GM19193 (cell line): Measurements from ENCODE around the gene SLC25A21.

Experiments used
- POLR2A ChIP-seq: IDR thresholded peaks from 4 replicates; pipeline ENCODE4 v1.6.1; 2011; ENCODE audit not compliant: insufficient read depth, insufficient read length; ENCODE audit errors: extremely low read depth

The SLC25A21 gene

GRCh38 chr14:36781897-36782296 is 390.5 kb downstream of the SLC25A21 start:
- no peak for TF ChIP-seq POLR2A

- TF ChIP-seq POLR2A, result no peak
Observed at GRCh38 chr14:36773558-36773957, 398.8 kb downstream of the SLC25A21 start.

DNA sequence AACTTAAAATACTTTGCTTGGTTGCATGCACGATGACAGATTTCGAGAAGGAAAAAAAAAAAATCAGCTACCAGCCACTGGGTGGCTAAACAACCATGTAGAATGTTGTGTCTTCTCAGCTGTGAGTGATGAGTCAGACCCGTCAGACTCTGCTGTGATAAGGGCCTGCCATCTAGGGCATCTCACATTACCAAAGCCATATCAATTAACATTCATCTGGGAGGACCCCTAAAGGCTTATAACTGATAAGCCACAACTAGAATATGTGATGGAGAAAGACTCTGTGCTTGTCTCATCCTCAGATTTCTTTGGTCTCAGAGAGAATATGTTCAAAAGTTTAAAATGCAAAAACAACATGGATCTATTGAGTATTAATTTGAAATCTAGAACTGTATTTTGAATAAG is 399.3 kb downstream of the SLC25A21 start:
- no peak for TF ChIP-seq POLR2A

- TF ChIP-seq POLR2A, result no peak
Observed at GRCh38 chr14:36771028-36771640, 401.3 kb downstream of the SLC25A21 start.

DNA sequence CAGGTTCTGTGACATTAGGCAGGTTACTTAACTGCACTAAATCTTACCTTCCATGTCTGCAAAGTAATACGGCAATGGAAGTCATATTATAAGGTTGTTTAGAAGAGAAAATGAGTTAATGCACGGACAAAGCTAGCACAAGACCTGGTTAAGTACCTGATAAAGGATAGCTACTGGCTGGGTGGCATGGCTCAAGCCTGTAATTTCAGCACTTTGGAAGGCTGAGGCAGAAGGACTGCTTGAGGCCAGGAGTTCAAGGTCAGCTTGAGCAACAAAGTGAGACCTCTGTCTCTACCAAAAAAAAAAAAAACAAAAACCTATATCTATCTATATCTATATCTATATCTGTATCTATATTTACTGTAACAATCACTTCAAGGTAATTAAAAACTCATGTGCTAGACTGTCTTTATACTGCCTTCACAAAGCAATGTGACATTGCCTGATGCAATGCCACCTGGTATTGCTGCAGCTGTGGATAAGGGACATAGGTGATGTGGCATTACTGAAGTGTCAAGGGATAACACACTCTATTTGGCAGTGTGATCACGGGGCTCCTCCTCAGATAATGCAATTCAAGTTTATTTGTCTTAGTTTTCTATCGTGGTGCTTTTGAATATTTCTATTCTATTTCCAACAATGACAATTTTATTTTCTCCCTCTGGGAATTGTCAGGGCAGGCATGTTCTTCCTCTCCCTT is 403.6 kb downstream of the SLC25A21 start:
- no peak for TF ChIP-seq POLR2A

GRCh38 chr14:36767603-36768281 is 404.7 kb downstream of the SLC25A21 start:
- TF ChIP-seq POLR2A, result no peak

GRCh38 chr14:36766974-36767373 is 405.4 kb downstream of the SLC25A21 start:
- TF ChIP-seq POLR2A, result no peak

DNA sequence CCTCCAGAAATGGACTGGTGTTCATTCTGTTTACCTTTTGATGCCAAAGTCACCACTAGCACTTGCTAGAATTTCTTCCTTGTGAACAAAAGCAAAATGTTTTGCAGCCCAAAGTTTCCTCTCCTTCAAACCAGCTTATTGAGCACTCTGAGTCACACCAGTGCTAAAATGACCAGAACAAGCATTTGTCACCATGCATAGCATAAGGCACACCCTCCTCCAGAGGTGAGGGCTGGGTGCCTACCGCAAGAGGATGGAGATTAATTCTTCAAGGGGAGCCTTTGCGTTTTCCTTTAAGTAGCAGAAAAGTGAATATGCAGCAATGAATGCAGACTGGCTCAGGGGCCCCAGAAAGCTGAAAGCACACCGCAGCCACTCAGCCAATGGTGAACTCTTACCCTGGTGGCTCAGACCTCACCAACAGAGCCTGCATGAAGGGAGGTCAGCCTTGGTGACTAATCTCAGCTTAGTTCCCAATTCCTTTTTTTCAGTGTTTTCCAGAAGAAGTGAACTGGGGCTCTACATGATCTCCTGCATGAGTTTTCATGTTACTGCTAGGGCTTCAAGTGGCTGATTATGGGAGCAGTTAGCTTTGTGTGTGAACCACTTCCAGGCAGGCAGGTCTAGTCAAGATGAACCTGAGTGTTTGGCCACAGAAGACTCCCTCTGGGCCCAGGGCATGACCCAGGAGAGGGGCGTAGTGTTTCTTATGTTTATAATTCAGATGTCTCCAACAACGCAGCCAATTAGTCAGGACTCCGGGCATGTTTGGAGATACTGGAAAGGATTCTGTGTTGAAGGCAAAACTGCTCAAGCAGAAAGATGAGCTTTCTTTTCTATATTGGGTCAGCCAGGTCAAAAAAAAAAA is 414.4 kb downstream of the SLC25A21 start:
- no peak for TF ChIP-seq POLR2A

DNA sequence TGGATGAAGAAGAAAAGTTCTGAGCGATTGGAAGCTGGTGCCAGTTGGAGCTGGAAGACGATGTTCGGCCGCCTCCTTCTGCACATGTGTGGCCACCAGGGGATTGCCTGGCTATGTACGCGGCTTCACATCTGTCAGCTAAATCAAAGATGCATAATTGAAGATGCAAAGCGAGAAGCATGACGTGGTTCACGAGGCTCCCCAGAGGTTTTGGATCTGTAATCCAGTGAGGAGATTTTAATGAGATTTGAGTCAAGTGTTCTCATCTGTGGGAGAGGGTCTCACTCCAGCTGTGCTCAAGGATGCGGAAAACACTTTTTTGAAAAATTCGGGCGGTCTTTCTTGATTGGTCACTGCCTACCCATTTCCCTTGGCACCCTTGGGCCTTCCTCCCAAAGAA is 416.2 kb downstream of the SLC25A21 start:
- TF ChIP-seq POLR2A, result no peak

- TF ChIP-seq POLR2A, result no peak
Observed at GRCh38 chr14:36755756-36756155, 416.6 kb downstream of the SLC25A21 start.

DNA sequence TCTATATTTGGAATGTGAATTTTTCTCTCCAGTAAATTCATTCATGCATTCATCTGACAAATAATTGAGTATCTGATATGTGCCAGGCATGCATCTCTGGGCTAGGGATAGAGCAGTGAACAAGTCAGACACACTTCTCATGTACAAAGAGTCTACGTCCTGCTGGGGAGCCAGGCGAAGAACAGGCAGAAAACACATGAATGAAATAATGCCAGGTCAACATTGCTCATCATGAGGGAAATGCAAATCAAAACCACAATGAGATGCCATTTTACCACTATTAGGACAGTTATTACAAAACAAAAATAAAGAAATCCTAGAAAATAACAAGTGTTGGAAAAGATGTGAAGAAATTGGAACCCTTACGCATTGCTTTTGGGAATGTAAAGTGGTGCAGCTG is 420.5 kb downstream of the SLC25A21 start:
- TF ChIP-seq POLR2A, result no peak

GRCh38 chr14:36751106-36751505 is 421.3 kb downstream of the SLC25A21 start:
- no peak for TF ChIP-seq POLR2A

DNA sequence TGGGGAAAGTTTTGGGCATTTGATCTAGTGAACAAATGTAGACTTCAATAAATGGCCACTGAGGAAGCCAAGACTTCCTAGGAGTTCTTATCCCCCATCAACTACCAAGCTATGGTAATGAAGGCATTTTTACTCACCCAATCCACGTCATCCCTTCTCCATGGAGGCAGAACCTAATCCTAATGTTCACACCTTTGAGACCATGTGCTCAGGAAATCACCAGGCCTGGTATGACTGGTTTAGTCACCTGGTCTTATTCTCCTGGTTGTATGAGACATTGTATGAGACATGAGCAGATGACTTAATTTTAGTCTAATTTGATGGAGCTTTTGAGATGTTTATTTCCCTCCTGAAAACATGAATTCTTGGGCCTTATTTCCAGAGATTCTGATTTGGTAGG is 422.2 kb downstream of the SLC25A21 start:
- TF ChIP-seq POLR2A, result no peak

DNA sequence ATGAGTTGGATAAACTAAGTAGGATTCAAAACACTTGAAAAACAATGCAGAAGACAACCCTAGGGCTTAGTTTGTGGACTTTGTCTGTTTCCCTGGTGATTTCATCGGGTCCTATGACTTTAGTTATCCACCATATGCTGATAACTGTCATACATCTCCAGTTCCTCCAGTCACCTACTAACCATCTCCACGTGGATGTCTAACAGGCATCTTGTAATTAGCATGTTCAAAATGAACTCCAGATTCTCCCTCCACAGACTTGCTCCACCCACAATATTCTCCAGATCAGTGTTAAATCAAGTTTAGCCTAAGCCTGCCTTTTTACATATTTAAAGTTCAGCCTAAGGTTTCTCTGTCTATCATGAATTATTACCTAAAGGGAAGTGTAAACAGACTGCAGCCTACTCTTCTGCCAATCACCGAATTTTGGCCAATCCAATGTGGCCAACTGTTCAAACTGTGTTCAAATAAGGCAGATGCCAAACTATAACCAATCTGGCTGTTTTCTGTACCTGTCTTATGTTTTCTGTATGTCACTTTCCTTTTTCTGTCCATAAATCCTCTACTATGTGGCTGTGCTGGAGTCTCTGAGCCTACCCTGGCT is 423.7 kb downstream of the SLC25A21 start:
- no peak for TF ChIP-seq POLR2A
